Endodermal cell (in vitro differentiated cells): ENCODE results near the gene THYN1. TPM values are rescaled to one million over a fixed set of nuclear protein-coding genes. Genes with fewer than 3 reads are reported as not detected.

Experiments
- DNase-seq: peaks from one replicate; pipeline ENCODE4 v3.0.0-alpha.2; 2017
- H3K27ac ChIP-seq: 2 replicates; pipeline ENCODE4 v1.5.1; 2013; ENCODE audit warnings: mild to moderate bottlenecking, low read depth, low read length, moderate library complexity
- H3K27me3 ChIP-seq: 2 replicates; pipeline ENCODE4 v1.6.1; 2013; ENCODE audit warnings: mild to moderate bottlenecking, low read length, moderate library complexity; ENCODE audit not compliant: insufficient read depth, control insufficient read depth, poor library complexity, severe bottlenecking
- H3K36me3 ChIP-seq: 2 replicates; pipeline ENCODE4 v1.7.0; 2013; ENCODE audit warnings: mild to moderate bottlenecking, low read length, moderate library complexity; ENCODE audit not compliant: control insufficient read depth, insufficient read depth
- H3K4me1 ChIP-seq: one replicate; pipeline ENCODE4 v1.7.0; 2013; ENCODE audit warnings: low read length; ENCODE audit not compliant: control insufficient read depth, insufficient read depth
- H3K4me3 ChIP-seq: 2 replicates; pipeline ENCODE4 v1.5.1; 2013; ENCODE audit warnings: mild to moderate bottlenecking, low read length, moderate library complexity
- H3K9ac ChIP-seq: 2 replicates; pipeline ENCODE4 v1.6.1; 2013; ENCODE audit warnings: mild to moderate bottlenecking, low read length, moderate library complexity; ENCODE audit not compliant: poor library complexity, severe bottlenecking; ENCODE audit errors: extremely low read depth
- H3K9me3 ChIP-seq: 2 replicates; pipeline ENCODE4 v1.6.1; 2013; ENCODE audit warnings: mild to moderate bottlenecking, low read length, moderate library complexity; ENCODE audit not compliant: control insufficient read depth
- H3K27ac Mint-ChIP-seq: 2 replicates; pipeline ENCODE4 v1.8.0; 2020; ENCODE audit warnings: mixed read lengths
- H3K27me3 Mint-ChIP-seq: 2 replicates; pipeline ENCODE4 v1.8.0; 2021; ENCODE audit warnings: mild to moderate bottlenecking, mixed read lengths; ENCODE audit not compliant: insufficient read depth
- H3K36me3 Mint-ChIP-seq: 2 replicates; pipeline ENCODE4 v1.8.0; 2020; ENCODE audit warnings: low read depth, mixed read lengths
- H3K4me1 Mint-ChIP-seq: 2 replicates; pipeline ENCODE4 v1.8.0; 2020; ENCODE audit warnings: mixed read lengths
- H3K4me3 Mint-ChIP-seq: 2 replicates; pipeline ENCODE4 v1.8.0; 2020; ENCODE audit warnings: mild to moderate bottlenecking, moderate library complexity, mixed read lengths
- H3K9me3 Mint-ChIP-seq: 2 replicates; pipeline ENCODE4 v1.8.0; 2020; ENCODE audit warnings: mild to moderate bottlenecking, mixed read lengths
- CTCF ChIP-seq: fragments of 200-600 bp; sonication (generic); conservative IDR thresholded peaks from 2 replicates; pipeline ENCODE4 v1.5.0; 2021; ENCODE audit warnings: antibody characterized with exemption, mild to moderate bottlenecking
- WGBS, 2 experiments: methylation state at CpG; one replicate each; pipeline versions ENCODE4 v1.1.5 to v1.1.7; 2013; ENCODE audit warnings: missing lambda C conversion rate in 2 of 2, mixed read lengths in 1 of 2; ENCODE audit not compliant: insufficient coverage in 1 of 2, insufficient read length in 1 of 2; 5-methylcytosine and 5-hydroxymethylcytosine counted together
- total RNA-seq, 2 donors: library from RNA; stranded (reverse); fragmentation: NEBNext Ultra II Directional in 1 of 2; extraction: Animal tissue kit (Norgen Biotek cat#: 25700) in 1 of 2; gene quantifications; 2 replicates in 1 of 2; 3 replicates in 1 of 2; pipeline ENCODE4 v1.2.1, GENCODE V29; 2021

The THYN1 gene
- total RNA-seq, 2 donors from 2014 or later = 61.3 to 81.6 TPM

DNA sequence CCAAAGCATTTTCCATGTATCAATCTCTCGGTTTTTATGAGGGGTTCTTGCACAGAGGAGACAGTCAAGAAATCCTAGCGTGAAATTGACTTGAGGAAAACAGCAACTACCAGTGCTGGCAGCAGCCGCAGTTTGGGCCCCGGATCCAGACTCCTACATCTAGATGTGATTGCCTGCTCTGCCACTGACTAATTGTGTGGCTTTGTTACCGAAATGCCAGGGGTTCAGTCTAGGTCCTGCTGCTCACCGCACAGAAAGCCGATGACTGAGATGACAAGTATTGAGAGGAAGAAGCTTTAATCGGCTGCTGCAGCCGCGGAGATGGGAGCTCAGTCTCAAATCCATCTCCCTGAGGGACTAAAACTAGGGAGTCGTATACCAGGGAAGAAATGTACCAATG lies 14.8 kb upstream of the THYN1 start:
- H3K9ac ChIP-seq = no peak overlapping the region
- no peaks in the 10 kb centered on the region for H3K9me3 Mint-ChIP-seq
- H3K27ac Mint-ChIP-seq = no peak overlapping the region
- no peak overlapping the region for H3K4me3 ChIP-seq
- no peaks in the 10 kb centered on the region for H3K4me1 ChIP-seq
- WGBS, 2 experiments = 90 to 97% methylated on average over 8 to 11 of the region's 11 CpGs
- peaks cover 10% of the 10 kb centered on the region for H3K36me3 Mint-ChIP-seq
- H3K27me3 ChIP-seq = peaks cover 7% of the 10 kb centered on the region
- peaks cover 12% of the 10 kb centered on the region for H3K36me3 ChIP-seq
- no peaks in the 10 kb centered on the region for H3K9me3 ChIP-seq
- no peak for TF ChIP-seq CTCF
- H3K4me1 Mint-ChIP-seq = peaks cover 11% of the 10 kb centered on the region
- no peak for DNase-seq
- no peaks in the 10 kb centered on the region for H3K27me3 Mint-ChIP-seq
- H3K4me3 Mint-ChIP-seq = no peak overlapping the region
- no peak overlapping the region for H3K27ac ChIP-seq

- H3K36me3 Mint-ChIP-seq = peaks cover 14% of the 10 kb centered on the region
- Histone ChIP-seq H3K4me3 (no peak overlapping the region), H3K27ac (no peak overlapping the region), H3K9me3 (no peaks in the 10 kb centered on the region), H3K36me3 (peaks cover 17% of the 10 kb centered on the region), H3K9ac (no peak overlapping the region), H3K27me3 (peaks cover 2% of the 10 kb centered on the region), H3K4me1 (no peaks in the 10 kb centered on the region)
- no peak for DNase-seq
- no peaks in the 10 kb centered on the region for H3K27me3 Mint-ChIP-seq
- TF ChIP-seq CTCF = no peak
- H3K4me1 Mint-ChIP-seq = peaks cover 6% of the 10 kb centered on the region
- no peaks in the 10 kb centered on the region for H3K9me3 Mint-ChIP-seq
- WGBS, 2 experiments = 69 to 73% methylated on average over 5 of the region's 5 CpGs
- H3K27ac Mint-ChIP-seq = peak overlapping the region; percentile 46
- no peak overlapping the region for H3K4me3 Mint-ChIP-seq
Measured at GRCh38 chr11:134267461-134267860, 14.3 kb upstream of the THYN1 start.

DNA sequence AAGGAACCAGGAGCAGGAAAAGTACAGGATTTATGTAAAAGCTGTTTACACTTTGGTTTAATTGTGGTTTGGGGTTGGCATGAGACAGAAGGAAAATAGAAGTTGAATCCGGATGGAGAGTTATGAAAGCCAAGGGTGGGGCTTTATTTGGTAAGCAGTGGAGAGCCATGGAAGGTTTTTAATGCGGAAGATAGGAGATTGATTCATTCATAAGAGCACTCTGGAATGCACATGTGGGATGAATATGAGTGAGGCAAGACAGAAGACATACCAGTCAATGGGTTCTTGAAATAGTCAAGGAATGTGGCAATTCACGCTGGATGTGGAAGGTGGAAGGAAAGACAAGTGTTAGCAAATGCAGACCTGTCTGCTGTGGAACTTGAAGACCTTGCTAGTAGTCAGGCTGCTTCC lies 13.7 kb upstream of the THYN1 start:
- no peak for DNase-seq
- 67 to 73% methylated on average over 3 of the region's 3 CpGs for WGBS, 2 experiments
- no peaks in the 10 kb centered on the region for H3K27me3 Mint-ChIP-seq
- peaks cover 19% of the 10 kb centered on the region for H3K36me3 Mint-ChIP-seq
- H3K9me3 ChIP-seq = no peaks in the 10 kb centered on the region
- H3K27ac Mint-ChIP-seq = no peak overlapping the region
- no peaks in the 10 kb centered on the region for H3K27me3 ChIP-seq
- H3K27ac ChIP-seq = no peak overlapping the region
- H3K4me3 Mint-ChIP-seq = no peak overlapping the region
- TF ChIP-seq CTCF = no peak
- H3K4me1 ChIP-seq = no peaks in the 10 kb centered on the region
- no peak overlapping the region for H3K9ac ChIP-seq
- peaks cover 22% of the 10 kb centered on the region for H3K36me3 ChIP-seq
- H3K4me1 Mint-ChIP-seq = peaks cover 3% of the 10 kb centered on the region
- H3K4me3 ChIP-seq = no peak overlapping the region
- no peaks in the 10 kb centered on the region for H3K9me3 Mint-ChIP-seq
